Measurements from ENCODE around the gene ANO10.
"Not testable (repeated sequence)": the region's sequence is repeated elsewhere in the genome, so short reads cannot be mapped to it uniquely, and the experiment has no call there.

The ANO10 gene

DNA sequence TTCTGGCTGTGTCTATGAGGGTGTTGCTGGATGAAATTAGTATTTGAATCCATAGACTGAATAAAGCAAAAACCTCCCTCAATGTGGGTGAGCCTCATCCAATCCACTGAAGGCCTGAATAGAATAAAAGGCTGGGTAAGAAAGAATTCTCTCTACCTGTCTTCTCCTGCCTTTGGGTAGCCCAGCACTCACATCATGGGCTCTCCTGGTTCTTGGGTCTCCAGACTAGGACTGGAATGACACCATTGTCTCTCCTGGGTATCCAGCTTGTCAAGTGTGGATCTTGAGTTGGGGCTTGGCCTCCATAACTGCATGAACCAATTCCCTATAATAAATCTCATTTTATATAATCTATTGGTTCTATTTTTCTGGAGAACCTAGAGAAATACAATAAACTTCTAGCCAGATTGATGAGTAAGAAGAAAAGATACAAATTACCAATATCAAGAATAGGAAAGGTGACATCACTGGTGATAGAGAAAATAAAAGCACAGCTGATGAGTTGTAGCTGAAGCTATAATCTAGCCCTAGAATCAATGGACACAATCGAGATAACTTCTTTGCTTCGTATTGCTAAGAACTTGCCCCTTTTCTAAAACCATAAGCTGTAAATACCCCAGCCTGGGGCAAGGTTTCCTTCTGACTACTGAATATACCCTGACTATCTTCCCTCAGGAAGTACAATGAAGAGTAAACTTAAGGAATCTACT, 106.4 kb downstream of the ANO10 start:
- DNase-seq, result no peak

DNA sequence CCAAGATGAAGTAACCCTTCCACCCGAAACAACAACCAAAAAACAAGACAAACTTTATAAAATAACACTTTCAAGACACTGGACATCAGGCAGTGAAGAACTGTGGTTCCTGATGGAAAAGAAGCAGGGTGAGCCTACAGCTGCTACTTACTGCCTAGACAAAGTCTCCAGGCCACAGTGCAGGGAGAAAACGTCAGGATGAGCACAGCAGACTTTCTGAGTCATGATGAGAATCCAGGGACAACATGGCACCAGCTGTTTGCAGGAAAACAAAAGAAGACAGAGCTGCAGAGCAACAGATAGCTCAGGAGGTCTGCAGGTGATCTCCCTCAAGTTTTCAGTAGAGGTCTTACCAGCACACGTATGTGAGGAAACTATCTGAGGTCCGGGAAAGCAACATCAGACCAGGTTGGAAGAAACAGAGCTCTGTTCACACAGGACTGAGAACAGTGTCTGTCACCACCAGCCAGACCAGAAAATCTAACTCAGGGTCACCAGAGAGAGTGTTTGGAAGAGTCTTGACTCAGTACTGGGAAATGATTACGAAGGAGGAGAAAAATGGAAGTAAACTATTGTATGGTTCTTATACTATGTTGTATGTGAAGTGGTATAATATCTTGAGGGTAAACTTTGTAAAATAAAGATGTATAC, 108.9 kb downstream of the ANO10 start:
- DNase-seq, result no peak

DNA sequence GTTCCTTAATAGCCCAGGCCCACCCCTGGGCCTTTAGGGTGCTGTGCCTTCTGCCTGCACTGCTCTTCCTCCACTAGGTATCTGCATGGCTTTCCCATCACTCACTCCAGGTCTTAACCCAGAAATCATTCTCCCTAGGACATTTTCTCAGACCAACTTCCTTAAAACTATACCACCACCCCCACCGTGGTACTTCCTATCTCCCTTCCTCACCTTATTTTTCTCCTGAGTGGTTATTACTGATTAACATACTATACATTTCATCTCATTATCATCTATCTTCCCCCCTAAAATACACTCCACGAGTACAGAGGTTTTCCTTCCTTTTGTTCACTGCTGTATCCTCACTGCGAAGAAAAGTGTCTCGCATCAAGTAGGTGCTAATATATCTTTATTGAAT, 115.2 kb downstream of the ANO10 start:
- no peak for DNase-seq

DNA sequence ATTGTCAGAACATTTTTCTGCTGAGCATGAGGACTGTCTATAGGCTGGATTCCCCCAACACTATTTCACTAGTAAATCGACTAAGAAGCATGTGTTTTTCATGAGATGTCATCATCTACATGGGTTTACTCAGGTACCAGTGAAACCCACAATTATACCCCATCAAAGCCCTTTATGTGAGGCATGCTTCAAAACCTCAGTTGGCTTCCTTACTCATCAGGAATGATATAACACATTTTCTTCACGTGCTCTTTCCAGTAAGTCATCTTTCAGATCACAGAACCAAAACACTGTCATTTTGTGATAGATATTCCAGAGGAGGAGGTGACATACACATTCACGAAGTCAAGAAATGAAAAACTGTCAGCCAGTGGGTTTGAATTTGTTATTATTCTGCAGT, 116.5 kb downstream of the ANO10 start:
- DNase-seq, result no peak

DNA sequence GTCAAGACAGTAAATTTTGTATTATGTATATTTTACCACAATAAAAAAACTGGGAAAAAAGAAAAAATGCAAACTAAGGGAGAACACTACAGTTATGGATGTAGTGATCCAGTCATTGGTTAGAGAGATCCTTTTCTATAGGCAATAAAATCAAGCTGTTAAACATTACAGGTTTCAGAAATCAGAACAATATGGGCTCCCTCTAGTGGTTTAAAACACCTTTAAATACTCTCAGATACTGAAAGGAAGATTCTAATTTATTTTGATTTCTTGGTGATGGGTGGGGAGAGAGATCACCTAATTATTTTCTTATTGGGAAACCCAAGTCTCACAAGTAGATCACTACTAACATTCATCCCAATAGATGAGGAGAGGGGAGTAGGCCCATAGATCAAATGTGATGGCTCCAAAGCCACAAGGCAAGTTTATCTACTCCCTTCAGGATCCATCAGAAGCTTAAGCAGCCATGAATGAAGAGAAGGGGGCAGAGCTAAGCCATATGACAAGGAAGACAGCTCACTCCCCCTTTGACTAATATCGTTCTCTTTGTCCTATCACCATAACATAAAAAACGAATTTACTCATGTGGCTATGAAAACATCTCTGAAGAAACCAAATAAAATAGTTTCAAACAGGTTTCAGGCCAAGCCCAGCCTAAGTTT, 118.6 kb downstream of the ANO10 start:
- DNase-seq, result peak; percentile 64

DNA sequence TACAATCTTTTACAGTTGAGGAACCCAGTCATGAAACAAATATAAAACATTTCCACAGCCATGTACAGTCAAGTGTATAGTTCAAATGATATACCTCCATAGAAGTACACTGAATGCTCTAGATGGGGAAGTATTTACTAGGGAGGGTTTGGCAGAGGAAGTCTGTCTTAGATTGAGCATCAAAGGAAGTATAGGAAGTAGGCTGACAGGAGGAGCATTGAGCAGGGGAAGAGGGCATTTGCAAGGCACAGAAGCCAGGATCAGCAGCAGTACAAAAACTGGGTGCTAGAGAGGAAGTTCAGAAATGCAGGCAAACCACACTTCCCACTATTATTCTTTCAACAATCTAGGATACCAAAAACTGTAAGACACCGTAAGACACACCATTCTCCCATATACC, 122.6 kb downstream of the ANO10 start:
- no peak for DNase-seq

DNA sequence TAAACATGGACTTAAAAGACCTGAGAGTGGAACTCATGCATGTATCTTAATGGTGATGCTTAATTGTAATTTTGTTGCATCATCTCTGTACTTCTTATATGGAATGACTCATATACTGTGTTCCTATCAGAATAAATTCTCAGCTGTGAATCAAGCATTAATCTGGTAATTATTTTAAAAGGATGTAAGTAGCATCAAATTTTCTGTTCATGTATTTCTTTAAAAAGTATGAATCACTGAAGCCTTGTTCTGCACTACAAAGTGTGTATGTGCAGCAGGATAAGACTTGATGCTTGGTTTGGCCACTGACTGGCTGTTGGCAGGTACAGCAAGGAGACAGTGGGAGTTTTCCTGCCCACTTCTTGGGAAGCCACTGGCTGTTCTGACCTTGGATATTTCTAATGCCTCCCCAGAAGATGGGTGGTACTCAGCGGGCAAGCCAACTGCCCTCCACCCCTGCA, 123.9 kb downstream of the ANO10 start:
- DNase-seq, result no peak

DNA sequence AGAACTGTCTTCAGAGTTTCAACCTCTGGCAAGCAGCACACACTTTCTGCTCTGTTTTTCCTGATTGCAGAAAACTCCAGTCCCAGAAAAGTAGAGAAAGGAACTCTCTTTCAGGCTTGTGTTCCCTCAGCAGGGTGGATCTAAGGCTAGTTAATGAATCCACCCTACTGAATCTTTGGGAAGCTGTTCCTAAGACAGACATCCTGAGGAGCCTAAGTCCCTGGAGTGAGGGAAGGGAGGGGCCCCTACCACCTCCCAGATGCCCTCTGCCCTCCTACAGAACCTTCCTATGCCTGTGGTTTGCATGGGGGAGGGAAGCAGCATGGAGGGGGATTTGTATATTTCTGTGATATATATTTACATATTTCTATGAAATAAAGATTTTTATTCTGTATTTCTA, 124.4 kb downstream of the ANO10 start:
- no peak for DNase-seq

DNA sequence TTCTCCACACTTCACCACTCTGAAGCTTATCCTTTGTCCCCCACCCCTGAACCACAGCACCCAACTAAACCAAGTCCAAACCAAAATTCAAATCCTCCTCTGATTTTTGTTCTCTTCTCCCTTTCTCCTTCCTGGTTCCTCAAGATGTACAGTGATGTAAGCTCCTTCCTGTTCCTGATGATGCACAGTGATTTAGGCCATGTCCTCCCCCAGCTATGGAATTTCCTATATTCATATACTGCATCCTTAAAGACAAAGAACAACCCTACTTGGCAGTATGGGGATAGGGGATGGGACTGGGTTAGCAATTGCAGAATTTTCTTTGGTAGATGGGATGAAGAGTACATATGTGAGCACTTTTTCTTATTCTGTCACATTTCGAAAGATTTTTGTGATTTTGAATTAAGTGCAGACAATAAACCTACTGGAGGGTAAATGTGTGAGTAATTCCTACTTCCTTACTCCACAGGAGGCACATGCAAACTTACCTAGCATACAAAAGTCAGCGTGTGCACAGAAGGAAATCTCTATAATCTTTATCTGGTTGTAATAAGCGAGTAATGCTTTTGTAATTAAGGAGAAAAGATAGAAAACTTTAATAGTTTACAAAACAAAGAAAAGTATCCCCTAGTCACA, 125.0 kb downstream of the ANO10 start:
- no peak for DNase-seq

DNA sequence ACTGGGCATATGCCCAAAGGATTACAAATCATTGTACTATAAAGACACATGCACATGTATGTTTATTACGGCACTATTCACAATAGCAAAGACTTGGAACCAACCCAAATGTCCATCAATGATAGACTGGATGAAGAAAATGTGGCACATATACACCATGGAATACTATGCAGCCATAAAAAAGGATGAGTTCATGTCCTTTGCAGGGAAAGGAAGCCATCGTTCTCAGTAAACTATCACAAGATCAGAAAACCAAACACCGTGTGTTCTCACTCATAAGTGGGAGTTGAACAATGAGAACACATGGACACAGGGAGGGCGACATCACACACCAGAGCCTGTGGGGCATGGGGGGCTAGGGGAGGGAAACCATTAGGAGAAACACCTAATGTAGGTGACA, 128.9 kb downstream of the ANO10 start:
- not testable (repeated sequence) for DNase-seq

DNA sequence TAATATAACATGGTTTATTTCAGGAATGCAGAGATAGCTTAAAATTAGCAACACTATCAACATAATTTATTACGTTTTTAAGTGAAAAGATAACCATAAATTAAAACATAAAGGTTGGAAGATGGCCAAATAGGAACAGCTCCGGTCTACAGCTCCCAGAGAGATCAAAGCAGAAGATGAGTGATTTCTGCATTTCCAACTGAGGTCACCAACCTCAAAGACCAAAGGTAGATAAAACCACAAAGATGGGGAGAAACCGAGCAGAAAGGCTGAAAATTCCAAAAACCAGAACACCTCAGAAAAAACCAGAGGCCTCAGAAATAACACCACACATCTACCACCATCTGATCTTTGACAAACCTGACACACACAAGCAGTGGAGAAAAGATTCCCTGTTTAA, 130.0 kb downstream of the ANO10 start:
- not testable (repeated sequence) for DNase-seq

DNA sequence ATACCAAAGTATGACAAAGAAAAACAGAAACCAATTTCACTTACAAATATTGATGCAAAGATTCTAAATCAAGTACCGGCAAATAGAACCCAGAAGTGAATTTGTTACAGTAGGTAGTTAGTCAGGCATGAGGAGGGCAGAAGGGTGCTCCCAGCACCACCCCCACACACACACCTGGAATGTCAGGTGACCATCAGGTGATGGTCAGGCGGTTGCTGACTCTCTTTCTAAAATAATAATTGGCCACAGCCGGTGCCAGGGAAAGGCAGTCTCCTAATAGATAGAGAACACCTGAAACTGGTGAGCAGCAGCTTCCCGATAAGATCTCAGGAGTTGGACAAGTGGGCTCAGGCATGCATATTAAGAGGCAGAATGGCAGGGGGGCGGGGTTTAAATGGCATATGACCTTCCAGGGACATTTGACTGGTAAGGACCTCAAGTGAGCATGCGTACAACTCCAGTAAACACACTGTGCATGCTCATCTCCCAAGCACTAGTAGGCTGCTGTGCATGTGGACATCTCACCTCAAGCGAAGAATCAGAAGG, 131.1 kb downstream of the ANO10 start:
- no peak for DNase-seq

DNA sequence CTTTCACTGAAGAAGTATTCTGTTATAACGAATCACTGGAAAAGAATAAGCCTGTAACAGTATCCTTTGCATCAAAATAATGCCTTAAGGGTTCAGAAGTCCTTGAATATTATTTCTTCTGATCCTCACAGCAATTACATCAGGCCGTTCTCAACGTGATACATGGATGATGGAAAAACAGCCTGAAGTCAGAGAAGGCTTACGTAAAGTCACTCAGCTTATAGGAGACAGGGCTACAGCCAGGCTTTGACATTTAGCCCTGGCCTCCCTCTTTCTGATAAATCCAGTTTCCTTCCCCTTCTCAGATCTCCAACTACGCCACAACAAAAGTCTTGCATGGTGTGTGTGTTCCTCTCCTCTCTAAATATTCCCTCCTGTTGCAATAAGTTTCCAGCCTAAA, 131.9 kb downstream of the ANO10 start:
- DNase-seq, result no peak

DNA sequence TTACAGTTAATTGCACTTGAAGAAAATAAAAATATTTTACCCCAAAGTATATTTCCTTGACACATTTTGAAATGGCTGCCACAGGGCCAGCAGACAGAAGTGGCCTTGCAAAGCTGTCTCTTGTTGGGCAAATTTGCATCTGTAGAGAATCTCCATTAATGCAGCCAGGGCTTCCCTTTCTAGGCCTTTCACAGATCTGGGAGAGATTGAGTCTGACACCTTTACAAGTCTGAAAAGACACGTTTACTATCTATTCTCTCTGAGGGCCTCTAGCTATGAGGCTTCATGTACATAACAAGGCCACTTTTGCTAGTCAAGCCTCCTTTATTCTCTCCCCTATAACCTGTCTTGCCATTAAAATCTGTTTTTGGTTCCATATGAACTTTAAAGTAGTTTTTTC, 135.9 kb downstream of the ANO10 start:
- DNase-seq, result no peak

DNA sequence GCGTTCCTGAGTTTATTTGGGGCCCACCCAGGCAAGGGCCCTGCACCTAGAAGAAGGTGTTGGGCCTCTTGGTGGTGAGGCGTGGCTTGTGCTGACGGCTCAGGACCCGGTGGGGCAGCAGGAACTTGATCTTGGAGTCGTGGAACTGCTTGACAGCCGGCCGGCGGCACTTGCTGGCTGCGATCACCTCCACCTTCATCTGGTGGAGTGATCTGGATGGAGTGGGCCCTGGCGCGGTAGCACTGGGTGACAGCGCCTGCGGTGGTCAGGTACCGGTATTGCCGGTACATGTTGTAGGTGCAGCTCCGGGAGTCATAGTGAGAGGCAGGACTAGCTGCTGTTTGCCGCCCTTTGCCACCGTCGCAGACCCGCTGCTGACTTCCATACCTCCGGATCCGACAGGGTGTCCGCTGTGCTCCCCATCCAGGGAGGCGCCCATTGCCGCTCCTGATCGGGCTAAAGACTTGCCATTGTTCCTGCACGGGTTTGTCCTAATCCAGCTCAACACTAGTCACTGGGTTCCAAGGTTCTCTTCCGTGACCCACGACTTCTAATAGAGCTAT, 136.8 kb downstream of the ANO10 start:
- no peak for DNase-seq

DNA sequence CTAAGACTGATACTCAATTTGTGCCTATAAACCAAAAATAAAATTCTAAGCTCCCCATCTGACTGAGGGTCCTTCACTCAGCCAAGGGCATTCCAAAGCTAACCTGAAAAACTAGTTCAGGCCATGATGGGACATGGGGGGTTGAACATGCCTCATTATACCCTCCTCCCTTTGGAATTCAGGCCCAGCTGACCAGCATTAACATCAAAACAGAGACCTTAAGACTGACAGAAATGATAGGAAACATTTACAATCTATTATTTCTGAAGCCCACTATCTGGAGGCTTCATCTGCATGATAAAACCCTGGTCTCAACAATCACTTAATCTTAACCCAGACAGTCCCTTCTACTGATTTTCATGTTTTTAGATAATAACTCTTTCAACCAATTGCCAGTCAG, 140.4 kb downstream of the ANO10 start:
- no peak for DNase-seq

DNA sequence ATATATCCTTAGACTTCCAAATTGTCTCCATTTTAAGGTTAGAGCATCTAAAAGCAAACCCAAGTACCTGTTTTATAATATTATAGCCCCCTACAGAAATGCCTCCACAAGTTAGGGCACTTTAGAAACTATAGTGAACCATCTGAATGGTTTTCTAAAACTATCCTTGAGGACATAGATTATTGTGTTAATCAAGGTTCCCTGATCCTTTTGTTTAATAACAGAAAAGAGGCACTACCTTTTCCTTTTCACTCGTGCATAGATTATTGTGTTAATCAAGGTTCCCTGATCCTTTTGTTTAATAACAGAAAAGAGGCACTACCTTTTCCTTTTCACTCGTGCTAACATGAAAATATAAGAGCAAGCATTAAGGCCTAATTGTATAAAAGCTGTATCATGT, 143.0 kb downstream of the ANO10 start:
- DNase-seq, result not testable (repeated sequence)

DNA sequence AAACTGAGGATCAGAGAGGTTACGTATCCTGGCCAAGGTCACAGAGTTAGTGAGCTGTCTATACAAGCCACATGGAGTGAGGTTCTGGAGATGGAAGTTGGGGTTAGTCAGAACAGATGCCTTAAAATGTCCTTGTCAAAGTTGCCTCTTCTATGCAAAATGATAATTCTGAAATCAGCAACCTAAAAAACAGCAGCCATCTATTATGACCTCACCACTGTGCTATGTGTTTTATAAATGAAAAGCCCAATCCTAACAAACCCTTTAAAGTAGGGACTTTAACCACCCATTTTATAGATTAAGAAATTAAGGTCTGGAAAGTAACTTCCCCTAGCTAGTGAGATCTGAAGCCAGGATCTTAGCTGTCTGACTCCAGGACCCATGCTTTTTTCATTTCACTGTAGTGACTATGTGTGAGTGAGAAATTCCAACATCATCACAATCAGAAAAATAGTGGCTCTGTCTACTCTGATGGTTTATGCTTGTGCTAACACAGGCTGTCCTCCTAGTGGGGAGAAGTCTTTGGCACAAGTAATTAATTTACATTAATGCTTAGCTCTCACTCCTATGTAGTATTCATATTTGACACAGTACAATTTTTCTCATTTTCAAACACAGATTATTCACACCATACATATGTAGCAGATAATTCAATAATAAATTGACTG, 143.6 kb downstream of the ANO10 start:
- DNase-seq, result peak; percentile 34

DNA sequence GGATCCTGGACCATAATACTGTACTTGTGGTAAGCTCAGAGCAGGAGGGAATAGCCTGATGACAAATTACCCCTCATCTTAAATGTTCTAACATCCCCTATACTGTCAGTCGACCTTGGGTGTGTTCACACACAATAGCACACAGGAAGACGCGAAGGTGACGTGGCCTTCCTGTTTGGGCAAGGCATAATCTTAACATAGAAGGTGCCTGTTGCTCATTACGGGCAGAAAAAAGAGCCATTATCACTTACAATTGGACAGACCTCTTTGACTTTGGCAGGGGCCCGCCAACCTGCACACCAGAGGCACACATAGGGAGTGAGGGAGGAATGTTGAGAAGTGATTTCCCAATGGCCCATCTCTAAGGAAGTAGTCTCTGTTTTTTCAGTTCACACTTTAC, 144.2 kb downstream of the ANO10 start:
- DNase-seq, result peak; percentile 88

DNA sequence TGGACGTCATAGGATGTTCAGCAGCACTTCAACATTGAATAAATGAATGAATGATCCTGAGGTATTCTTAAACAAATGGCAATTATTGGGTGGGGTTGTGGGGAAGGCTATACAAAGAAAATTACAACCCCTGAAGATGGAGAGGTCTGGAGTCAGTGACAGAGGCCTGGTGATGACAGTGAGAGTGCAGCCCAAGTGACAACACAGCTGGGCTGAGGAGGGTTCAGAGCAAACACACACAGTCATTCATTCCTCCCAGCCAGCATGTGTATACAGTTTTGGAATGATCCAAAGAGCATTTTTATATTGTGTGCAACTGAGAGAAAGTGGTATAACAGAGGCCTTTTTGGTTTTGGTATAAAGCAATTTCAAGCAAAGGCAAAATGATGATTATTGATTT, 148.1 kb downstream of the ANO10 start:
- no peak for DNase-seq

DNA sequence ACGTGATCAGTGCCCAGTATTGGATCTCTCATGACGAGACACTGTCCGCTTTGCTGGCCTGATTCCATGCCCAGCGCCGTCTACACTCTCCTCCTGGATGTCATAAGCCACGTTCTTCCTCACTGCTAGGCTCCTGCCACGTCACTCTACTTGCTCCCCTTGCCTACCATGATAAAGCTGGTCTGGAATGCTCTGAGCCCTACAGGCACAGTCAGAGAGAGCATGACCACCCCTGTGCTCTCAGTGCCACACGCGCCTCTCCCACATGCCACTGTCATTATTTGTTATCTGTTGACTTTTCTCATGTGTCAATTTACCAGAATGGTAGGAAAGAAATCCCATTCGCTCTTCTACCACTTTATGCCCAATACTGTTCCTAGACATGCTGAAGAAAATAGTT, 148.6 kb downstream of the ANO10 start:
- DNase-seq, result no peak

DNA sequence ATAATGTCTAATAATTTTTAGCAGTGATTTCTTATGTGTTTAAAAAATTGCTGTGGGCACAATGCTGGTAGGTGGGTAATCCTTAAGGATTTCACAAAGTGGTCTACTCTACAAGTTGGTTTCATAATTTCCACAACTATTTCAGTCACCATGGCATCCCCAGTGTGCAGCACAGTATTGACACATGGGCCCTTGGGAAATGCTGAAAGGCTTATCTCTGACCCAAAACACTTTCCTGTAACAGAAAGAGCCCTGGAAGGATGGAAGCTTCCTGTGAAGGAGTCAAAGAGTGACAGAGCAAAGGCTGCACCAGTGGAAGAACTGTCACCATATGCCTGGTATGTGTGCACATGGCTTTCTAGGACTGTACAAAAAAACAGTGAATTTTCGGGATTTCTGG, 153.7 kb downstream of the ANO10 start:
- DNase-seq, result no peak

DNA sequence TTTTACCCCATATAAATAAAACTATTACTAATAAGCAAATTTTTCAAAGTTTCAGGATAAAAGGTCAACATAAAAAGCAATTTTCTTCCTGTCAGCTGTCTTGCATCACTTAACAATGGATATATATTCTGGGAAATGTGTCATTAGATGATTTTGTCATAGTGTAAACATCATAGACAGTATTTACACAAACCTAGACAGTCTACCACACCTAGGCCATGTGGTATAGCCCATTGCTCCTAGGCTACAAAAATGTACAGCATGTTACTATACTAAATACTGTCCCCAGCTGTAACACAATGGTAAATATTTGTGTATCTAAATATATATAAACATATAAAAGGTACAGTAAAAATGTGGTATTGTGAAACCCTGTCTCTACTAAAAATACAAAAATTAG, 156.7 kb downstream of the ANO10 start:
- DNase-seq, result no peak

Measured in CD4-positive, alpha-beta T cell treated with Interleukin-21 for 1 hour (primary cell).